GM10266 (cell line): ENCODE measurements around the gene OR5B2.

Source experiments
- DNase-seq: peaks from one replicate; pipeline ENCODE4 v3.0.0; 2012; ENCODE audit errors: extremely low spot score
- TF ChIP-seq, protein P1 (sequence below): IDR thresholded peaks from 2 replicates; pipeline ENCODE4 v1.5.1; 2012; ENCODE audit warnings: mild to moderate bottlenecking, low read depth; ENCODE audit not compliant: control insufficient read depth, insufficient read depth; ENCODE audit errors: missing control alignments

Gene OR5B2

DNA sequence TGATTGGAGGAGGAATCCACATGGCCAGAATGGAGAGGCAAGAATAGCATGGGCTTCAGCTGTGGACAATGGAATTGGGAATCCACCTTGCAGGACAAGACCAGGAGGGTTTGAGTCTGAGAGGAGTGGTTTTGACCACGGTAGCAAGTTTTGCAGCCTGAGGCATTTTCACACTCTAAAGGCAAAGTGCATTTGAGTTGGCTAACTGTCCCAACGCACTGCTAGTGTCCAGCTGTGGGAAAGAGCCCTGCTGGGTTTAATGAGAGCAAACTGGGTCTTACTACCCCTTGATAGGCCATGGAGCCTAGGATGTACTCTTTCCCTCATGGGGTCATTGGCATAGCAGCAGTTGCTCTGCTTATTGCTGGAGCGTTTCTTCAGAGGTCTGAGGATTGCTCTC, at the start of gene OR5B2:
TSS of gene OR5B2 (minus strand) at position 101 of the 400 bp plus-strand sequence. CDS start 4,860 bp downstream, outside the sequence.
- TF ChIP-seq, protein P1, sequence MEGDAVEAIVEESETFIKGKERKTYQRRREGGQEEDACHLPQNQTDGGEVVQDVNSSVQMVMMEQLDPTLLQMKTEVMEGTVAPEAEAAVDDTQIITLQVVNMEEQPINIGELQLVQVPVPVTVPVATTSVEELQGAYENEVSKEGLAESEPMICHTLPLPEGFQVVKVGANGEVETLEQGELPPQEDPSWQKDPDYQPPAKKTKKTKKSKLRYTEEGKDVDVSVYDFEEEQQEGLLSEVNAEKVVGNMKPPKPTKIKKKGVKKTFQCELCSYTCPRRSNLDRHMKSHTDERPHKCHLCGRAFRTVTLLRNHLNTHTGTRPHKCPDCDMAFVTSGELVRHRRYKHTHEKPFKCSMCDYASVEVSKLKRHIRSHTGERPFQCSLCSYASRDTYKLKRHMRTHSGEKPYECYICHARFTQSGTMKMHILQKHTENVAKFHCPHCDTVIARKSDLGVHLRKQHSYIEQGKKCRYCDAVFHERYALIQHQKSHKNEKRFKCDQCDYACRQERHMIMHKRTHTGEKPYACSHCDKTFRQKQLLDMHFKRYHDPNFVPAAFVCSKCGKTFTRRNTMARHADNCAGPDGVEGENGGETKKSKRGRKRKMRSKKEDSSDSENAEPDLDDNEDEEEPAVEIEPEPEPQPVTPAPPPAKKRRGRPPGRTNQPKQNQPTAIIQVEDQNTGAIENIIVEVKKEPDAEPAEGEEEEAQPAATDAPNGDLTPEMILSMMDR = no peak
- no peak for DNase-seq

- TF ChIP-seq, protein P1 = no peak
- DNase-seq = no peak
Observed at GRCh38 chr11:58471892-58472291, 44.0 kb upstream of the OR5B2 start.

DNA sequence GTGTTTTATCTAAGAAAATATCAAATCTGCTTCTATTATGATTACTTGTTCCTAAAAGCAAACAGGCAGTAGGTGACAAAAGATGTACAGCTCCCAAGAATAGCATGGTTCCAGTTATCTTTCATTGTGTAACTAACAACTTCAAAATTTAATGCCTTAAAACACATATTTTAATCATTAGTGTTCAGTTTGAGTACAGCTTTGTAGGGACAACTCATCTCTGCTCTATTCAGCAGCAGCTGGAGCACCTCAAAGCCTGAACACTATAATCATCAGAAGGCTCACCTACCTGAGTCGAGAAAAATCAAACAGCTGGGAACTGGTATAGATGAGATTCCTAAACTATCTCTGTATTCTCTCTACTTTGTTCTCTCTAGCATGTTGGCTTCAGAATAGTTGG, 38.4 kb upstream of the OR5B2 start:
- no peak for DNase-seq
- TF ChIP-seq, protein P1 = no peak

- TF ChIP-seq, protein P1 = no peak
- no peak for DNase-seq
Observed at GRCh38 chr11:58465690-58466089, 37.8 kb upstream of the OR5B2 start.

DNA sequence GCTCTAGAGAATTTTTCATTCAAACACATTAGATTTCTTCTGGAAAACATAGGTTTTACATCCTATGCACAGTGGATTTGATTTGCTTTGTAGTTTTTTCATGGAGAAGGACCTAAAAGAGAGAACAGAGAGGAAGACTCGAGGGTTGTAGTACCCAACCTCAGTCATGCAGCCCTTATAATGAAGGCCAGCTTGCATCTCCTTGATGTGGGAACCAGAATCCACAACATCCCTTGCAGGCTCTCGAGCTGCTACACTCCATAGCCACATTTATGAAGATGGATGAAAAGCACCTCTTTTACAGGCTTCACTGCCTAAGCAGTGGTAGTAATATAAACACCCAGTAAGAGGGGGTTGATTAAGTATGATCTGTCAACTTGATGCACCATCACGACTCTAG, 23.7 kb upstream of the OR5B2 start:
- TF ChIP-seq, protein P1 = no peak
- no peak for DNase-seq

DNA sequence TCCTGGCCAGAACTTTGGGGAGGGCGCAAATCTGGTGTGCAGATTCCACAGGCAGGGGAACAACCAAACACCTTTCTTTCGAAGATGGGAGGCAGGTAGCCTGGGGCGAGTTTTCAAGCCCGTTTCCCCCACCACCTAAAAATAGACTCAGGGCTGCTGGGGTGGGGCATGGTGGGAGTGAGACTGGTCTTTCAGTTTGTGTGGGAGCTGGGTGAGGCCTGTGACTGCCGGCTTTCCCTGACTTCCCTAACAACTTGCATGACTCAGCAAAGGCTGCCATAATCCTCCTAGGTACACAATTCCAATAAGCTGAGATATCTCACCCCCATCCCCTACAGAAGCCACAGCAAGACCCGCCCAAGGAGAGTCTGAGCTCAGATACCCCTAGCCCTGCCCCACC, 18.4 kb upstream of the OR5B2 start:
- TF ChIP-seq, protein P1 = no peak
- no peak for DNase-seq

DNA sequence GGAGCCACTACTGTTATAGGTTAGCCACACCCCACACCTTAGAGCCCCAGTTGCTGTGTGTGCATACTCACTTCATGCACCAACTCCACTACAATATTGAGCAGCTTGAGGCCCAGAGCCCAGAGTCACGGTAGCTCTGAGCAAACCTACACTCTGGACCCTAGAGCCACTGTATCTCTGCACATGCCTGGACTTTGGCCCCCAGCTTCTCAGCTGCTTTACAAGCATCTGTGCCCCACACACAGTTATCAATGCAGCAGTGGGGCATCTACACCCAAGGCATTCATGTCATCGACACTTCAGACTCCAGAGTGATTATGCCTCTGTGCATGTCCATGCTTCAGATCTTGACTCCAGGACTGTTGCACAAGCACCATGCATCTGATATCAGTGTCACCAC, 16.4 kb upstream of the OR5B2 start:
- TF ChIP-seq, protein P1 = no peak

More for the DNA sequence above, 16.4 kb upstream of the OR5B2 start:
- no peak for DNase-seq
